GM12892 (cell line): ENCODE data around the gene NPIPA1.
"Not testable (repeated sequence)": the region's sequence is repeated elsewhere in the genome, so short reads cannot be mapped to it uniquely, and the experiment has no call there.

ENCODE experiments used
- POLR2A ChIP-seq: IDR thresholded peaks from 2 replicates; pipeline ENCODE4 v1.6.1; 2011; ENCODE audit warnings: low read depth, low read length, control low read depth
- POLR2AphosphoS5 ChIP-seq: IDR thresholded peaks from 2 replicates; pipeline ENCODE4 v1.6.1; 2011; ENCODE audit warnings: low read depth, low read length, control low read depth
- TAF1 ChIP-seq: IDR thresholded peaks from 2 replicates; pipeline ENCODE4 v1.6.1; 2011; ENCODE audit warnings: low read depth, mild to moderate bottlenecking, control low read depth, low read length, borderline replicate concordance

DNA sequence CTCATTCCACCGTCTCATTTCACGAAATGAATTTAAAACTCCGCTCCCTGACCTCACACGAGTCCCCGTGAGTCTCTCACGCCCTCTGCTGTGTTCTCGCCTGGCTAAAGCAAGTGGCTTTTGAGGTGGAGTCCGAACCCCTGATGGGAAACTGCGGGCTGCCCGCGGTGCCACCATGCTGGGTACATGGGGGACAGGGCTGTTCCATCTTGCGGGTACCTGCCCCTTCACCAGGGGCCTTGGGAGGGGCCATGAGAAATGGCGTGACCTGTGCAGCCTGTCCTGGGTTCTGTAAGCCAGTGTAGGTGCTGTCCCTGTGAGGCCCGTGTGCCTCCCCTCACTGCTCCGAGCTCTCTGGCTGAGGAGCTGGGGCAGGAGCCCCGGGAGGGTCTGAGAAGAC lies 14.3 kb upstream of the NPIPA1 start:
- not testable (repeated sequence) for TF ChIP-seq POLR2A, POLR2AphosphoS5, TAF1
